ENCODE results near the gene PON2. TPM values are rescaled to one million over a fixed set of nuclear protein-coding genes. Genes with fewer than 3 reads are reported as not detected.

Gene PON2
- total RNA-seq, 4 donors from 2014 or later, result 48.2 to 67.3 (median 55.4) TPM

DNA sequence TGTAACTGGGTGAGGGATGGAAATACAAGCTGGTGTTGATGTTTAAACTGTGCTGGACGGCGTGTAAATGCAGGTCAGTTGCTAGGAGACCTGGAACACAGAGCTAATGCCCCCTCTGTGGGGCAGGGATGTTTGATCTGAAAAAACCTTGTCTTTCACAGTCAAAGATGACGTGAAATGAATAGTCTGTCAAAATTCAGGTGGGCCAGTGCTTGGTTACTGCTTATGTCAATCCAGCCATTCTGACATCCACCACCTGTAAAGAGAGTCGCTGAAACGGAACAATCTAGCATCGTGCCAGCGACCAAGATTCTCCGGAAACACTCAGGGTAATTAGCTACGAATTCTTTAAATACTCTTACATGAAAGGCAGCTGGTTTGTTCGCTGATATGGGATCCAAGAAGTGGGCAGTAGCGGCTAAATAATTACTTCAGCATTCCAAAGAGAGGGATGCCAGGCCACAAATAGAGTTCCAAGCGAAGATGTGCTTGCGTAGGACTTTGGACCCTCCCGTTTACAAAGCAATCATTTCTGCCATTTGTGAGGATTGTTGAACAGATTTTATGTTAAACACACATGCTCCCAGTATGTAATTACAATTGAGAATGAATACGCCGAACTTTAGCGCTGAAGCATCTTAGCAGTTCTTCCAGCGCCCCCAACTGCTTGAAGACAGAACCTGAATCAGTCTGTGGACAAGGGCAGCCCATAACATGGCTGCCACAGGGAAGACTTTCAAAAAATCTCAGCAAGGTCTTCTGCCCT lies 43.6 kb upstream of the PON2 start:
- intact Hi-C loops (cut with DNase I), result no loop called here

GRCh38 chr7:95476904-95477594 lies 42.2 kb upstream of the PON2 start:
- no peaks in the 10 kb centered on the region for H3K9me3 ChIP-seq
- intact Hi-C loops (cut with DNase I), result no loop called here
- no peak overlapping the region for H3K27ac ChIP-seq (replicated peaks in 1 of 4)
- H3K4me1 ChIP-seq, result peaks cover 0 to 18% (median 5%) of the 10 kb centered on the region in 4 donors
- no peaks in the 10 kb centered on the region for H3K27me3 ChIP-seq
- peak overlapping the region in 1 of 4 donors; percentile 16 for H3K4me3 ChIP-seq
- no peak for TF ChIP-seq EP300 (IDR thresholded peaks at IDR 0.05)
- no peak for TF ChIP-seq POLR2AphosphoS5 (IDR thresholded peaks at IDR 0.05)
- TF ChIP-seq CTCF (IDR thresholded peaks at IDR 0.05), result peak; percentile 80 to 83 (median 83)
- no peak for TF ChIP-seq POLR2A (IDR thresholded peaks at IDR 0.05; ENCODE audit: low read depth)
- no peaks in the 10 kb centered on the region for H3K36me3 ChIP-seq
- 9% methylated on average over 11 of the region's 11 CpGs for WGBS
- no peak for DNase-seq (ENCODE audit: extremely low spot score)

More for the DNA sequence above, 43.6 kb upstream of the PON2 start:
- Histone ChIP-seq H3K4me1 (peaks cover 0 to 8% (median 2%) of the 10 kb centered on the region in 4 donors), H3K4me3 (no peak overlapping the region), H3K9me3 (no peaks in the 10 kb centered on the region), H3K27me3 (no peaks in the 10 kb centered on the region), H3K36me3 (no peaks in the 10 kb centered on the region), H3K27ac (replicated peaks in 1 of 4) (no peak overlapping the region)
- DNase-seq (ENCODE audit: extremely low spot score), result no peak
- 60% methylated on average over 18 of the region's 18 CpGs for WGBS
- no peak for TF ChIP-seq EP300 (IDR thresholded peaks at IDR 0.05)
- TF ChIP-seq CTCF (IDR thresholded peaks at IDR 0.05), result peak in 1 of 3 experiments; percentile 3
- no peak for TF ChIP-seq POLR2AphosphoS5 (IDR thresholded peaks at IDR 0.05)

GRCh38 chr7:95476072-95476847 lies 41.4 kb upstream of the PON2 start:
- no peak for DNase-seq (ENCODE audit: extremely low spot score)
- H3K36me3 ChIP-seq, result no peaks in the 10 kb centered on the region
- TF ChIP-seq POLR2AphosphoS5 (IDR thresholded peaks at IDR 0.05) (no peak), POLR2A (IDR thresholded peaks at IDR 0.05; ENCODE audit: low read depth) (no peak), EP300 (IDR thresholded peaks at IDR 0.05) (no peak), CTCF (IDR thresholded peaks at IDR 0.05) (no peak)
- no peak overlapping the region for H3K4me3 ChIP-seq
- H3K27me3 ChIP-seq, result no peaks in the 10 kb centered on the region
- H3K9me3 ChIP-seq, result no peaks in the 10 kb centered on the region
- H3K4me1 ChIP-seq, result peaks cover 0 to 18% (median 5%) of the 10 kb centered on the region in 4 donors
- H3K27ac ChIP-seq (replicated peaks in 1 of 4), result no peak overlapping the region
- WGBS, result 83% methylated on average over 9 of the region's 9 CpGs
- intact Hi-C loops (cut with DNase I), result no loop called here

GRCh38 chr7:95473276-95473985 lies 38.6 kb upstream of the PON2 start:
- Histone ChIP-seq H3K27me3 (no peaks in the 10 kb centered on the region), H3K36me3 (no peaks in the 10 kb centered on the region), H3K4me3 (no peak overlapping the region), H3K27ac (replicated peaks in 1 of 4) (no peak overlapping the region), H3K4me1 (peaks cover 0 to 18% (median 5%) of the 10 kb centered on the region in 4 donors), H3K9me3 (no peaks in the 10 kb centered on the region)
- 80% methylated on average over 9 of the region's 9 CpGs for WGBS
- TF ChIP-seq CTCF (IDR thresholded peaks at IDR 0.05), result no peak
- TF ChIP-seq POLR2AphosphoS5 (IDR thresholded peaks at IDR 0.05), result no peak
- TF ChIP-seq EP300 (IDR thresholded peaks at IDR 0.05), result no peak
- TF ChIP-seq POLR2A (IDR thresholded peaks at IDR 0.05; ENCODE audit: low read depth), result no peak
- DNase-seq (ENCODE audit: extremely low spot score), result no peak
- intact Hi-C loops (cut with DNase I), result no loop called here

All from esophagus muscularis mucosa (tissue), 4 donors.